NCI-H524 (cell line): ENCODE results near the gene SLC25A39.
A peak's percentile ranks its signal among the peaks of the same experiment; 100 is the strongest.

Source experiments
- DNase-seq, 2 experiments: peaks; one replicate each; lab custom pipeline; 2025; lab: John Stamatoyannopoulos, UW

SLC25A39 gene

DNA sequence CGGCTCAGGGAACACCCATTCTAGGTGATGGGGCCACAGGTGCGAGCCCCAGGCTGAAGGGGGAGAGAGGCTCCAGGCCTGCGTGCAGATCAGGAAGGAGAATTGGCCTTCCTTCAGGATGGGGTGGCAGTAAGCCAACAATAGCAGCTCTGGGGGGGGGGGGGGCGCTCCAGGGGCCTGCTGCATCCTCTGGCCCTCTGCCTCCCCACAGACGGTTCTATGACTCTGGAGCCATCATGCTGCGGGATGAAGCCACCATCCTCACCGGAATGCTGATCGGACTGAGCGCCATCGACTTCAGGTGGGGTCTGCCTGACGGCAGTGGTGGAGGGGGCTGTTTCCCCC is 10.1 kb downstream of the SLC25A39 start:
- no peak for DNase-seq

DNA sequence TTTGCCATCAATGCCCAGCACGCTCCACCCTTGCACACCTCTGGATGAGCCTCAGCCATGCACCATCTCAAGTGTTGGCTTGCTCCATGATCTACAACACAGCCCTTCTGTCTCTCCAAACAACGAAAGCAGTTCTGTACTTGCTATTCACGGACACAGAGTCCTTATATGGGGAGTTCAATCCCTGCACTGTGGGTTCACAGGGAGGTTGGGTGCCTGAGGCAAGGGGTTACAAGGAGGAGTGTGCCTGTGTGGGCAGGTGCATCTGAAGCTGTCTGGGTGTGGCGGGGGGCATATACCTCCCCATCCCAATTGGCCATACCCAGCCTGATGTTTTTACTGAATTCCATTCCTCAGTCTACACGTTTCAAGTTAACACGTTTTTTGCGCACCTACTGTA is 10.6 kb downstream of the SLC25A39 start:
- no peak for DNase-seq

DNA sequence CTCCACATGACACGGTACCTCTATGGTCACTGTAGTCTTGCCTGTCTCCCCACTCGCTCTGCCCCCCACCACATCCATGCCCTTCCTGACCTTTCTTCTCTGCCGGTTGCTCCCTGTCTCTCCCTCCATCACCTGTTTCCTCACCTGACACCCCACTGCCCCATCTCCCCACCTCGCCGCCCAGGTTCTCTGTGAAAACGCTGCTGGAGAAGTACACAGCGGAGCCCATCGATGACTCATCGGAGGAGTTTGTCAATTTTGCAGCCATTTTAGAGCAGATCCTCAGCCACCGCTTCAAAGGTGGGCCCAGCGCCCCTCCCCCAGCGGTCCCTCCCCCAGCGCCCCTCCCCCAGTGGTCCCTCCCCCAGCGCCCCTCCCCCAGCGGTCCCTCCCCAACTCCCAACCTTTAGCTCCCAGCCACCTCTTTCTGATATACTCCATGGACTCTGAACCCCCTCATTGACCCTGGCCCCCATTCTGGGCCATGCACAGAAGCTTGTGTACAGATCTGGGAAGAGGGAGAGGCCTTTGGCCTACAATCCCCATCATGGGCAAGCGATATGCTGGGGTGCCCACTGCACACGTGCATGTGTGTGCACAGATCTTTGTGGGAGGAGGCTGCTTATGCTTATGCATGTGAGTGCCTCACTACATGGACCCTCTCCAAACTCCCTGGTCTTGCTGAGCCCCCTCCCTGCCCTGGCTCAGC is 12.1 kb downstream of the SLC25A39 start:
- DNase-seq = no peak

DNA sequence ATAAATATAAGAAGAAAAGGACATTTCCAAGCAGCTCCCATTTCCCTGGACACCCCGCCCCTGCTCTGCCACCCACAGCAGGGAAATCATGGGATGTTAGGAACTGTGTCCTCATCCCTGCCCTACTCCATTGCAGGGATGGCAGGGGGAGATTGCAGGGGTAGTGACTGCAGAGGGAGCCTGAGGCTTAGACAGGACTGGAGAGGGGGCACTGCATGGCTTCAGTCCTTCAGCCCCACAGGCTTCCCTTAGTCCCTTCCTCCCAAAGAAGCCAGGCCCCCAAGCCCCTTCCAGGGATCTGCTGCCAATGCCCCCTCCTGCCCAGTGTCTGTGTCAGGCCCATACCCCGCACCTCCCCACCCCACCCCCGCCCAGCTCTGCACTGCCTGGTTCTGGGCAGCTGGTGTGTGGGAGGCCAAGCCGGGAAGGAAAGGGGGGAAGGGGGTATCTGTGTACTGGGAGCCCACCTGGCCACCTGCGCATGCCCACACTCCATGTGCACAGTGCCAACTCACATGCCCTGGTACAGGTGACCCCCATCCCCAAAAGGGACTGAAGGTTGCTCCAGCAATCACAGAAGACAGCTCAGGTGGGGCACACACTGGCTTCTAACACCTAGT is 13.0 kb downstream of the SLC25A39 start:
- DNase-seq = peak in 1 of 2 experiments; percentile 47

DNA sequence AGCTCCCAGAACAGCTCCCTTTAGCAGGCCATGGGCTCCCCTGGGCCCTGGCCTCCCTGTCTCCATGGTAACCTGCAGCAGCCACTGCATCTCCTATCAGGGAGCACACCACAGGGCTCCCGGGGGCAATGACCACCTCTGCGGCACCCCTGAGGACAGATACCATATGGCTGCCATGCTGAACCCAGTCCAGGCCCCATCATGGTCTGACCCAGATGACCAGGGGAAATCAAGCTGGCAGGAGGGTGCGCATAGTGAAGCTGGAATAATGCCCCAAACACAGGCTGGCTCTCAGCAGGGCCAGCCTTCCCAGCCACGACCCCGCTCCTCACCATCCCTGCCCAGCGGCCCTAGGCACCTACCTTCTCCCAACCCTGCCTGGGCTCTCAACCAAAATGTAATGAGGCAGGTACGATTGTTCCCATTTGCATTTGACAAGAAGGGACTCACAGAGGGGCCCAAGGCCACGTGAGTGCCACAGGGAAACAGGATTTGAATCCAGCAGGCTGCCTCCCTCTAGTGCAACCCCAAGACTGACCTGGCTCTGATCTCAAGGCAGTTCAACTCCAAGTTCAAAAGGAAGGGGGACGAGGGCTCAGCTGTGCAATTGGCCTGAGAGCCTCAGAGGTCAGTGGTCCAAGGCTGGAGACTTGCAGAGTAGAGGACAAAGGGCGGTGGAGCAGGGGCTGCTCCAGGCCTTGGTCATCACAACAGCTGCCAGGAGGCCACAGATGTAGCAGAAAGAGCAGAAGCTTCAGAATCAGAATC is 13.8 kb downstream of the SLC25A39 start:
- DNase-seq = no peak

DNA sequence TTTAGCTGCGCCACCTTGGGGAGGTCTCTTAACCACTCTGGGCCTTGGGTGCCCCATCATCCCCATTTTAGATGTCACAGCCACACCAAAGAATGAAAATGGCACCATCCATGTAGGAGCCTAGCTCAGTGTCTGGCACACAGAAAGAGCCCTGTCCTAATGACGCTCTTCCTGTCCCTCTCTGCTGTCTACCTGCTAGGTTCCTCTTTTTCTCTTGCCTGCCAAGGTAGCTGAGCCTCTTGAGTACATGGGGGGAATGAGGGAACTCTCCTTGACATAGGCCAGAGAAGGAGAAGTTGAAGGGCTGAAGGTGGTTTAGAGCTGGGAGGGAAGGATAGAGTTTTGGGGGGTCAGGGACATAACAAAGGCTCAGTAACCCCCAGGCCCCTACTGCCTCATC is 14.4 kb downstream of the SLC25A39 start:
- no peak for DNase-seq

DNA sequence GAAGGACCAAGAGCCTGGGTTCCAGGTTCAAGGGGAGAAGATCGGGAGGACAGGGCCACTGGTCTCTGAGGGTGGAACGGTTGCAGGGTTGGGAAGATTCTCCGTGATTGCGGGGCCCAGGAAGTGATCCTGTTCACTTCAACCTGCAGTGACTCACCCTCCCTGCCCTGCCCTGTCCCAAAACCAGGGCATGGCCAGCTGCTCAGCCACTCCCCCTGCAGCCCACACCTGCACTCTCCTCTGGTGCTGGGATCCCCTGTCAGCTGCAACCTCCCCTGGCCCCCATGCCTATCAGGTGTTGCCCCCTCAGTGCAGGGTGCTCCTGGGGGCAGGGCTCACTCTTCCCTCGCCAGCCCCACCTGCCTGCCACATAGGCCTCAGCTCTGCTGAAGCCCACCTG is 15.2 kb downstream of the SLC25A39 start:
- no peak for DNase-seq

DNA sequence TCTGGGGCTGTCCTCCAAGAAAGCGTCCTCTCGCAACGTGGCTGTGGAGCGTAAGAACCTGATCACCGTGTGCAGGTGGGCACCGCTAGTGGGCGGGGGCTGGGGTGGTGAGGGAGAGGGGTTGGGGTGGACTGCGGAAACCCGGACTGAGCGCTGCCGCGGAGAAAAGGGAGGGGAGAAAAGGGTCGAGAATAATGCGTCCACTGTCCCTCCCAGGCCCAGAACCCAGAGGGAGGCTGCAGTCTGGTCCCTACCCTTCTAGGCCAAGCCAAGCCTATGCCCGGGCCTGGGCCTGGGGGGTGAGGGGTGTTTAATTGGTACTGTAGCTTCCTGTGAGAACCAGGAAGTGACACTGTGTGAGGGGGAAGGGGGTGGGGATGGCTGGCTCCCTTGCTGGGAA is 15.8 kb downstream of the SLC25A39 start:
- peak; percentile 20 to 46 for DNase-seq

DNA sequence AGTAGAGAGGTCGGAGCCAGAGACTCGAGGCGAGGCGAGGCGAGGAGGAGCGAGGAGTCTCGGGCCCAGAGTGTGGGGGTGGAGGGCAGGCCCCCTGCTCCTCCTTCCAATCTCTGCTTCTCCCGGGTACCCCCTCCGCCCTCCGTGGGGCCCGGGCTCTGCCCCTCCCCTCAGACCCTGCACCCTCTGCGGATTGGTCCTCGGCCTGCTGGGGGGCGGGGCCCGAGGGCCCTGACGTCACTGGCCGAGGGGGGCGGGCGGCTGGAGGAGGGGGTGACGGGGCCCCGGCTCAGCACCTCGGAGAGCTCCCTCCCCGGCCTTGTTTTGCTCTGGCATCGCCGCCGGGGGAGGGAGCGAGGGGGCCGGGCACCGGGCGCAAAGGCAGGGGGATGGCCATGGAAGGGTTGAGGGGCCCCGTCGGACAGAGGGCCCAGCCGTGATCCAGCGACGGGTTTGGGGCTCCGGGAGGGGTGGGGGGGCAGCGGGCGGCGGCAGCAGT is 16.3 kb downstream of the SLC25A39 start, which contains the start of gene RUNDC3A:
RUNDC3A (plus strand) TSS at position 282 of the 499 bp plus-strand sequence. CDS start 232 bp downstream, outside the sequence.
- DNase-seq = peak; percentile 94 to 96

DNA sequence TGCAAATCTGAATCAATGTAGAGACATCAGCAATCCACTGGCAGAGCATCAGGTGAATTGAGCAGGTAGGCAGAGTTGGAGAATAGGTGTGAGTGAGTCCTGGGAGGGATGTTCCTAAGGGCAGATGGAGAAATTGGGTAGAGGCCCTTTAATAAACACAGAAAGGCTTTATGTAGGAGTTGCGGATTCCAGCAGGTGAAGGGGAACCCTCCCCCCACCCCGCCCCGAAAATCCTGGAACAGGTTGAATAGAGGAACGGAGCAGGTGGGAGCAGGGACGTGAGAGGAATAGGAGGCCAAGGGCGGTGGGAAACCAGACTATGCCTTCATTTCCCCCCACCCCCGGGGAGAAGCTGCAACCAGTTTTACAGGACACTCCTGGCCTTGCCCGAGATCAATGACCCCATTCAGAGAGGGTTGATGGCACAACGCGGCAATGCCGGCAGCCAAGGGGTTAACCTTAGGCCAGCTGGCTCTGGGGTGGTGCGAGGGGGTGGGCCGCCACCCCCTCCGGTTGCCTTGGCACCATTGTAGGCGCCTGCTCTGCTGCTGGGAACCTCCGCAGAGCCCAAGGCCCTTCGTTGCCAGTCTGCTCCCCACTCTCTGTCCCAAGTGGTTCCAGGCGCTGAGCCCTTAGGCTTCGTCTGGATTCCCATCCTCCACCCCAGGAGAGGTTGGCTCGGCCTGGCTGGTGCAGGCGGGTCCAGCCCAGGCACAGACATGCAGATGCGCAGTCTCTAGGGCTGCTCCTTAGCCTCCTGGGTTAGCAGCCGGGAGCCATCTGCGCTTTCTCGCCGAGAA is 17.0 kb downstream of the SLC25A39 start:
- peak; percentile 86 to 95 for DNase-seq

DNA sequence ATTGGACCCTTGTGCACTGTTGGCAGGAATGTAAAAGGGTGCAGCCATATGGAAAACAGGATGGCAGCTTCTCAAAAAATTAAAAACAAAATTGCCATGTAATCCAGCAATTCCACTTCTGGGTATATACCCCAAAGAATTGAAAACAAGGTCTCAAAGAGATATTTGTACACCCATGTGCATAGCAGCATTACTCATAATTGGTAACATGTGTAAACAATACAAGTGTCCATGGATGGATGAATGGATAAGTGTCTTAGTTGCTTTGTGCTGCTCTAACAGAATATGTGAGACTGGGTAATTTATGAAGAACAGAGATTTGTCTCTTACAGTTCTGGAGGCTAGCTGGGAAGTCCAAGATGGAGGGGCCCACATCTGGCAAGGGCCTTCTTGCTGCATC is 20.0 kb downstream of the SLC25A39 start:
- DNase-seq = no peak

DNA sequence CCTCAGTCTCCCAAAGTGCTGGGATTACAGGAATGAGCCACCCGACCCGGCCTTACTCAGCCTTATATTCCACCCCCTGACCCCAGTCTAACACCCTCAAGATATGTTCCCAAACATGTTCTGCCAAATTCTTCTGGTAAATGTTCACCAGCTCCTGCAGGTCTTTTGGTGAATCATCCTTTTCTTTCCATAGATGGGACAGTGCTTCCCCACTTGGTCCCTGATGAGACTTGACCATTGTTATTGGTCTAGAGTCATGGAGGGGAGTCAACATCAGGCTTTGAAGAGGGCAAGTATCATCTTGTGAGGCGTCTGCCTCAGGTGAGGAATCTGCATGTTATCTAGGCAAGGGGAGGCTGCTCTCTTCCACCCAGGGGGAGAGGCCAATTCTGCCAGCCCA is 26.6 kb downstream of the SLC25A39 start:
- no peak for DNase-seq

DNA sequence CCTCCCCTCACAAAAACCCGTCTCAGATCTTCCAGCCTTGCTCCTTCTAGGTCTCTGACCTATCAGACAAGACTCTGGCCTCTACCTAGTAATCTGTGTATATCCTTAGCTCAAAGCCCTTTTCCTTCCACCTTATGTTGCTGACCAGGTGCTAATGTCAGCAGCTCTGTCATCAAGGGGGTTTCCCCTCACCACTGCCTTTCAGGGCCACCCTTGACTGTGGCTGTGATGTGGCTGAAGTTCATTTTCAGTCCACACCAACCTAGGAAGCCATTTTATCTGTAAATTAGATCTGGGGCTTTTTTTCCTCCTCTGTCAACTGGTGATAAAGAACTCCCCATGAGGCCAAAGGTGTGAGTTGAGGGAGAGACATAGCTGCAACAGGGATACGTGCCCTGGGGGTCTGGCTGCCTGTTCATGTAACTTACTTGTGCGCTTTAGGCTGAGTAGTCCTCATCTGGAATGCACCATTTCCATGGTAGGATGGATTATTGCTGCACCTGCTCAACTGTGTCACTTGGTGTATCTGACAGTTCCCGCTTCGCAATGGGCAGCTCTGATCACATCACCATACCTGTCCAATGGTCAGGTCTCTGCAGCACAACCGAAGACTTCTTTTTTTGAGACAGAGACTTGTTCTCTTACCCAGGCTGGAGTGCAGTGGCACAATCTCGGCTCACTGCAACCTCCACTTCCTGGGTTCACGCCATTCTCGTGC is 31.0 kb downstream of the SLC25A39 start:
- DNase-seq = no peak

DNA sequence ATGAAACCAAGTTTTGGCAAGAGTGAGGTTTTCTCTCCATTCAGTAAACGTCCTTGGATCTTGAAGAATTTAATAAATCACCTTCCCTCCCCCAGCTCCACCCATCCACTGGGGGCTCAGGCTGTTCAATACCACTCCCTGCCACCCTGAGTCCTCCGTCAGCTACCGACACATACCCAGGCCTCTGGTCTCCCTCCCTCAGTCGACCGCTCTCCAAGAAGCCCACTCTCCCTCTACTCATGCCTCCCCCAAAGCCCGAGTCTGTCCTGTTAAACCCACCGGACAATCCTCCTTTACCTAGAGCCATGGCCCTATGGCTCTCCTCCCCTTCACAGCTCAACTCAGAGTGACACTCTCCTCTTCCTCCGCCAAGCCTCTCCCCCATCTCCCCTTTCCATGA is 37.0 kb downstream of the SLC25A39 start:
- no peak for DNase-seq

DNA sequence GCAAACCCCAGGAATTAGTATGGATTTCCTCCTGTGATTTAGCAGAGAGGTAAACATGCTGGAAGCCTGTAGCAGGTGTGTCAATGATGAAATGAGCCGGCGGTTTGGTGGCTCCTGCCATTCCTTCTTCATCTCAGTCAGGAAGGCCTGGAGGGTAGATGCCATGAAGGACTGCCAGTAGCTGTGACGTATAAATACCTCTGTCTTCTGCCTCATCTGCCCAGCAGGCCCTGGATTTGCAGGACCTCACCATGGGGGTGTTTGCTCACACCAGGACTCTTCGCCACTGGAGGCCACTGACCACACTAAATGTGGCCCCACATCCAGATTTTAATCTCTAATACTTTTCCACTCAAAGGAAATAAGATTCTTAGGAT is 40.6 kb downstream of the SLC25A39 start:
- no peak for DNase-seq

DNA sequence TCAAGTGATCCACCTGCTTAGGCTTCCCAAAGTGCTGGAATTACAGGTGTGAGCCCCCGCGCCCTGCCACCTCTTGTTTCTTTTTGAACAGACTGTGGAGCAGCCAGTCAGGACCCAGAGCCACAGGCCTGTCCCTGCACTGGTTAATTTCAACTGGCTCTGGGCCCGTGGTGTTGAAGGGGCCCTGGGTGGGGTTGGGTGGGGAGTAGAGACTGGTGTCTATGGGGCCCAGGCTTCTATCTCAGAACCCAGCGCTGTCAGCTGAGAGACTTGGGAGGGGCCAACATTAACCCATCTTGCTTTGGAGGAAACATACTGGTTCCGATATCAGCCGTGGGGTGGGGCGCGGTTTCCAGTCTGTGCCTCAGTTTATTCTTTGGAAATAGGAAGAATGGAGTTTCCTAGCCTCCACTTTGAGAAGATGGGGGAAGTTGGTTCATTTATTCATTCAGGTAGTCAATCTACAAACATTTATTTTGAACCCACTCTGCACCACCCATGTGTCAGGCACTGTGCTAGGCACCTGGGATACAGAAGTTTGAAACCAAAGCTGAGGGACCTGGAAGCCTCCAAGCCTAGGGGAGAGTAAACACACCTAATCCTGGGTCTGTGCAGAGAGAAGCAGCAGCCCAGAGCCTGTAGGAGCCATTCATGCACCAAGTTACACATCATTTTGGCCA is 41.1 kb downstream of the SLC25A39 start:
- no peak for DNase-seq

DNA sequence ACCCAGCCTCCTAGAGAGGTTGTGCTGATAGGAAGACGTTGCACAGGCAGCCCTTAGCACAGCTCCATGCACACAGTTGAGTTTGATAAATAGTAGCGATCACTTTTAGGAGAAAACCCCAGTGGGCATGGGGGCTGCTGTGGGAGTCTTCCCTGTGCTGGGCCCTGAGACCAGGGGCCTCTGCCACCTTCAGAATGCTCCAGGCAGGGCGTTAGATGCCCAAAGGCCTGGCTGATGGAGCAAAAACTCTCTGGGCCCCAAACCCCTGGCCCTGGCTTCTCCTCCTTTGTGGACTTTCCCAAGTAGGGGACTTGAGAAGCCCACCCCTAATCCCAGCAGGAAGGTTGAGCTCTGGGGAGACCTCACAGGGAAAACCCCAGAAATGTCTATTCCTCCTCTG is 42.4 kb downstream of the SLC25A39 start:
- DNase-seq = no peak

DNA sequence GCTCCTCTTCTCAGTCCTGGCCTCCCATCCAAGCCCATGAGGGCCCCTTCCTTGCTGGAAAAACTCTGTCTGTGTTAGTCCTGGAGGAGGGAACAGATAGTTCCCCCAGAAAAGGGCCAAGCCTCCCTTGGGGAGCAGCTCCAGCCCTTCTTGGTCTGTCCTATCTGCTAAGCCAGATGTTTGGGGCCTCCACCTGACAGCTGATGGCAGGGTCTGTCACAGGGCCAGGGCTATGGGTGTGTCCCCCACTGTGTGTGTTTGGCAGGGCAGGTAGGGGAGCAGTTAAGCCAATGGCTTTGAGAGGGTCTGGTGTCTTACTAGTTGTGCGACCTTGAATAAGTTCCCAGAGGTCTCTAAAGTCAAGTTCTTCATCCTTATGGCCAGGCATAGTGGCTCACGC is 43.1 kb downstream of the SLC25A39 start:
- DNase-seq = no peak

DNA sequence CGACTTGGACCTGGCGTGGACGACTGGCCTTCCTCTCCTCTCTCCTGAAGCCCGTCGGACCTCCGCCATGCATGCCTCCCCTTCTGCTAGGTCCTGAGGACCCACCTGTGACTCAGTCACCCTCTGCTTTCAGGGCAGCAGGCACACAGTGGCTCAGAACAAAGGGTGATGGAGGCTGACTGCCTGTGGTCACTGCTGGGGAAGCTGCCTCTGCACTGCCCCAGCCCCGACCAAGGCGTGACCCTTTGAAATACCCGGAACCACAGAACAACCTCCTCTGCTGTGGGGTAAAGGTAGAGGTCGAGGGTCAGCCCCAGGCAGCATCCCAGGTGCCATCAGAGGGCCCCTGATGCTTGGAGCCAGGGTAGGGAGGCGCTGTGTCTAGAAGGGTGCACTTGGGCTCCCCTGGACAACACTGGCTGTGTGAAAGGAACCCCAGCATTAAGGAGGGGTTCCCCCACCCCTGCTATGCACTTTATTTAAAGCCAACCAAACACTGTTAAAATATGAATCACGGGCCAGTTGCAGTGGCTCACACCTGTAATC is 44.2 kb downstream of the SLC25A39 start:
- DNase-seq = no peak

DNA sequence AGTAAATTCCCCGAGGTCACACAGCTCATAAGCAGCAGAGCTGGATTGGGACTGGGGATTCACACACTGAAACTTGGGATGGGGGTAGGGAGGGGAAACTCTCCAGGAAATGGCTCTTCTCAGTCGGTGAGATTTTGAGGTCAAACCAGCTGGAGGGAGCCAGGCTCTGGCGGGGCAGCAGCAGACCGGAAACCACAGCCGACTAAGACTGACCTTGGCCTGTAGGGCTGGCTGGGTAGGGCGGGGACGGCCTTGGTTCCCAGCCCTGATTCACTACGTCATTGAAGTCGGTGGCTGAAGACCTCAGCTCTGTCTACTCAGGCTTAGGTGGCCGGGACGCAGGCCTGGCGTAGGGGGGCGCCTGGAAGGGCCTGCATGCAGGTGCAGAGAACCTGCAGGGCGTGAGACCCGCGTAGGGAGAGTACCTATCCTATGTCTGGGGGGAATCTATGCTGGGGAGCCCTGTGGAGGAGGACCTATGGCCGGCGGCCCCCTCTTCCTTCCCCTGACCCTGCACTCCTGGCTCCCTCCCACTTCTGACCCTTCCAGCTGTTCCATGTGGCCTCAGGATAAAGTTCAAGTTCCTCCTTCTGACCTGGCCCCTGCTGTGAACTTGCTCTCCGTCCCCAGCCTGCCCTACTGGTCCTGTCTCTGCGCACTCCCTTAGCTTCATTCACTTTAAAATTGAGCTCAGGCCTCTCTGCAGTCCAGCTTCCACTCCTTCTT is 44.8 kb downstream of the SLC25A39 start:
- DNase-seq = no peak
